VCaP (cell line): Measurements from ENCODE around the gene FSTL4.
A peak's percentile ranks its signal among the peaks of the same experiment; 100 is the strongest.
"Not testable (repeated sequence)": the region's sequence is repeated elsewhere in the genome, so short reads cannot be mapped to it uniquely, and the experiment has no call there.

ENCODE experiments used
- H3K27ac ChIP-seq: fragments of 450-650 bp; 2 replicates; pipeline ENCODE4 v1.5.1; 2017
- TF ChIP-seq, protein P1 (sequence below): fragments of 450-650 bp; conservative IDR thresholded peaks from 2 replicates; pipeline ENCODE4 v1.5.1; 2017; ENCODE audit warnings: mild to moderate bottlenecking, moderate library complexity

The FSTL4 gene

DNA sequence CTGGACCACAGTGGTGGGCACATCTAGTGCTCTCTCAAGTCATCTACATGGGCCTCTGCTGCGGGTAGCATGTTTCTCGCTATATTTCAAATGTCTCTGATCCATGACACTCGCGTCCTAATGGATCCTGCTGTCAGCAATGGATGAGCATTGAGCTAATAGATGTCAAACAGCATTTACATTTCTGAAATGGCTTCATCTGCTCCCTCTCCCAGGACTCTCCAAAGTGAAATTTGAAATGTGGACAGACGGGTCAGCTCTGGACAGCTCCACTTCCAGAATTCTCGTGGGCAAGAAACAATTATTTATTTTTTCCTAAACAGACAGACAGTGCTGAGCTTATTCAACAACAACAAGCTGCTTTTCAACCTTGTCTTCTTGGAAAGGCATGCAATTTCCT, 58.1 kb downstream of the FSTL4 start:
- TF ChIP-seq, protein P1, sequence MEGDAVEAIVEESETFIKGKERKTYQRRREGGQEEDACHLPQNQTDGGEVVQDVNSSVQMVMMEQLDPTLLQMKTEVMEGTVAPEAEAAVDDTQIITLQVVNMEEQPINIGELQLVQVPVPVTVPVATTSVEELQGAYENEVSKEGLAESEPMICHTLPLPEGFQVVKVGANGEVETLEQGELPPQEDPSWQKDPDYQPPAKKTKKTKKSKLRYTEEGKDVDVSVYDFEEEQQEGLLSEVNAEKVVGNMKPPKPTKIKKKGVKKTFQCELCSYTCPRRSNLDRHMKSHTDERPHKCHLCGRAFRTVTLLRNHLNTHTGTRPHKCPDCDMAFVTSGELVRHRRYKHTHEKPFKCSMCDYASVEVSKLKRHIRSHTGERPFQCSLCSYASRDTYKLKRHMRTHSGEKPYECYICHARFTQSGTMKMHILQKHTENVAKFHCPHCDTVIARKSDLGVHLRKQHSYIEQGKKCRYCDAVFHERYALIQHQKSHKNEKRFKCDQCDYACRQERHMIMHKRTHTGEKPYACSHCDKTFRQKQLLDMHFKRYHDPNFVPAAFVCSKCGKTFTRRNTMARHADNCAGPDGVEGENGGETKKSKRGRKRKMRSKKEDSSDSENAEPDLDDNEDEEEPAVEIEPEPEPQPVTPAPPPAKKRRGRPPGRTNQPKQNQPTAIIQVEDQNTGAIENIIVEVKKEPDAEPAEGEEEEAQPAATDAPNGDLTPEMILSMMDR = no peak
- H3K27ac ChIP-seq = no peak overlapping the region

DNA sequence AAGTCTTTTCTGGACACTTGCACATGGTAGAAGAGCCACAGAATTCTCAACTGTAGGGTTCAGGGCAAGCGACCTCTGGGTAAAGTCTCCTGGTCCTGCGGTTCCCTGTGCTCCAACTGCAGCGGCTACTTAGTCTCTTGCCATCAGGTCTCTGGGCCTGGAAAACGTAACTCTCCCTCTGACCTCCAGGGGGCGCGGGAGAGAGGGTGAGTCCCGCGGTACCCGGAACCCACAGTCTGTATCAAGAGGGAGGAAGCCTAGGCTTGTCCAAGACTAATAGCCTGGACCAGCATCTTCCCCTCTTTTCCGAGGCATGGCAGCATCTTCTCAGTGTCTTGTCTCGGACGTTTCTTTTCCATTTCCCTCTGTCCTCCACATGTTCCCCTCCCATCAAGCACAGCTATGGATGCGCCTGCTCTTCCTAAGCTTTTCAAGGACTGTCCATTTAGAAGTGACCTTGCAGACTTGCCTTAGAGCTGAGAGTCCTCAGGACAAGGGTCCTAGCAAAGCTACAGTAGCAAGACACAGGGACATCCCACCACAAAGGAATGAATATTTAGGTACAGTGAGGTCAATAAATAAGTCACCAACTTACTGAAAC, 59.3 kb downstream of the FSTL4 start:
- H3K27ac ChIP-seq = no peak overlapping the region
- TF ChIP-seq, protein P1 = peak; percentile 71

DNA sequence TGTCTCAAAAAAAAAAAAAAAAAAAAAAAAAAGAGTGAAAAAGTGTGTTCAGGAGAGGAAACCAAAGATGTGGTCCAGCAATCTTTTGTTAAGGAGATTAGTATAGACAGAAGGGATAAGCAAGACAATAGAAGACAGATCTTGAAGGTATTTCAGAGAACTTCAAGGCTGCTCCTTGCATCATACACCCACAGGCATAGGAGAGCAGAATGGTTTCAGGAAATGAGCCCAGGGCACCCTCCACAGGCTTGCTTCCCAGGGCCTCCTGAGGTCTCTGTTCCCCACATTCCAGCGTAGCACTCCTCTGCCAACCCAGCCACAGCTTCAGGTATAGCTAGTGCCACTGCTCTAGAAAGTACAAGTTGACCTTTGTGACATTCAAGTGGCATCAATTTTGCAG, 65.8 kb downstream of the FSTL4 start:
- H3K27ac ChIP-seq = no peak overlapping the region
- TF ChIP-seq, protein P1 = no peak

DNA sequence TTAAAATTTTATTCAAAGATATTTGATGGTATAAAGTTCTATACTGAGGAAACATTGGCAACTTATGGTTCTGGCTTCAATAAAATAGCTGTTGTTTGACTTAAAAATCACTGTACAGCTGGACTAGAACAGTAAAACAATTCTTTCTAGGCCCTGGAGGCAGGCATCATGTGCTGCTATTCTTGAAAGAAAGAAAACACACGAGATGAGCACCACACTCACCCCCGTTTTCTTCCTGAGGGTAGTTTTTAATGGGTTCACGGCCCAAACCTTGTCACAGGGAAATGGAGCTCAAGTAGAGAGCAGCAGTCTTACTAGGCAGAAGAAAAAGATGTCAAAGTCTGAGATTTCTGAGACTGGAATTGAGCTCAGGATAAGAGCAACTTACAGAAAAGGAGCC, 68.0 kb downstream of the FSTL4 start:
- H3K27ac ChIP-seq = no peak overlapping the region

DNA sequence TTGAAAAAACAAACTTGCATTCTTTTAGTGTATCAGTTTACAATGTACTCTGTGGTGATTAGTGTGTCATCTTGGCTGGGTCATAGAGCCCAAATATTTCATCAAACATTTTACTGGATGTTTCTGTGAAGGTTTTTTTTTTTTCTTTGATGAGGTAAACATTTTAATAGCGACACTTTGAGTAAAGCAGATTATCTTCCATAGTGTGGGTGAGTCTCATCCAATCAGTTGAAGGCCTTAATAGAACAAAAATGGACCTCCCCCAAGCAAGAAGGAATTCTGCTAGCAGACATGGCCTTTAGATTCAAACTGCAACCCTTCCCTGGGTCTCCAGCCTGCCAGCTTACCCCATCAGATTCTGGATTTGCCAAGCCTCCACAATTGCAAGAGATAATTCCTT, 72.5 kb downstream of the FSTL4 start:
- no peak overlapping the region for H3K27ac ChIP-seq
- TF ChIP-seq, protein P1 = no peak

More for the DNA sequence above, 68.0 kb downstream of the FSTL4 start:
- TF ChIP-seq, protein P1 = no peak

DNA sequence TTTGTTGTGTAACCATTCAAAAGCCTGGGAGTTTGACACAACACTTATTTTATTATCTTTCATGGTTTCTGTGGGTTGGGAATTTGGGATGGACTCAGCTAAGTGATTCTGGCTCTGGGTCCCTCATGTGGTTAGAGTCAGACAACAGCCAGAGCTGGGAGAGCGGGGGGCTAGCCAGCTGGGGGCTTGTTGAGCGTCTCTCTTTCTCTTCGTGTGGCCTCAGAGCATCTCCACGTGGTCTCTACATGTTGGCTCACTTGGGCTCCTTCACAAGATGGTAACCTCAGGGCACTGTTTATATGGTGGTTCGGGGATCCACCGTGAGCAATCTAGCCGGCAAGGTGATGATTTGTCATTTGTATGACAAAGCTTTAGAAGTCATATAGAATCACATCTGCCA, 73.6 kb downstream of the FSTL4 start:
- no peak overlapping the region for H3K27ac ChIP-seq
- TF ChIP-seq, protein P1 = no peak

DNA sequence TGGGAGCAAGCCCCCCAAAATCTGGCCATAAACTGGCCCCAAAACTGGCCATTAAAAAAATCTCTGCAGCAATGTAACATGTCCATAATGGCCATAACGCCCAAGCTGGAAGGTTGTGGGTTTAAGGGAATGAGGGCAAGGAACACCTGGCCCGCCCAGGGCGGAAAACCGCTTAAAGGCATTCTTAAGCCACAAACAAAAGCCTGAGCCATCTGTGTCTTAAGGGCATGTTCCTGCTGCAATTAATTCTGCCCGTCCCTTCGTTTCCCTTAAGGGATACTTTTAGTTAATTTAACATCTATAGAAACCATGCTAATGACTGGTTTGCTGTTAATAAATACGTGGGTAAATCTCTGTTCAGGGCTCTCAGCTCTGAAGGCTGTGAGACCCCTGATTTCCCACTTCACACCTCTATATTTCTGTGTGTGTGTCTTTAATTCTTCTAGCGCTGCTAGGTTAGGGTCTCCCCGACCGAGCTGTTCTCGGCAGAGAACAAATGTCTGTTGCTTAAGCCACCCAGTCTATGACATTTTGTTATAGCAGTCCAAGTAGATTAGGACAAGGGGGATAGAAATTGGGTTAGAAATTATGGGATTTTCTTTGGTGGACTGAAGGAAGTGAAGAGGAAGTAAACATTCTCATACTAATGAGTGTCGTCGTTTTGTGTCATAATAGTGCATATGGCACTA, 77.0 kb downstream of the FSTL4 start:
- not testable (repeated sequence) for H3K27ac ChIP-seq

DNA sequence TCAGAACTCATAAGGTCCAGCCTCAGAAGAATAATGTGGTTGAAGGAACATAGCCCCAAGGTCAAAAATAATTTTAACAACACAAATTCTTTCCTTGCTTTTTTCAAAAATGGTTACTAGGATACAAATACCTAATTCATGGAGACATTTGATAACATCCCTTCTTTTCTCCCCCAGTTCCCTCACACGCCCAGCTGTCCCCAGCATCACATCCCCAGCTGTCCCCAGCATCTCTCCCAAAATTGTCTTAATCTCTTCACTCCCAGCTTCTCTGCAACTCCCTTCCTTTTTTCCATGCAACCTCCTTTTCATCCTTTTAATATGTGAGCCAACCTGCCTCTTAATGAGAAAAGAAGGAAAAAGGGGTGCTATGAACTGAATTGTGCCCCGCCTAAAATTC, 77.8 kb downstream of the FSTL4 start:
- no peak overlapping the region for H3K27ac ChIP-seq
- TF ChIP-seq, protein P1 = no peak
